UCSD-AML1 (cell line): ENCODE data around the gene CCDC33.
"Not testable (repeated sequence)": the region's sequence is repeated elsewhere in the genome, so short reads cannot be mapped to it uniquely, and the experiment has no call there.

Source experiments
- DNase-seq: peaks from one replicate; lab custom pipeline; 2025; ENCODE audit not compliant: unreplicated experiment; lab: John Stamatoyannopoulos, UW

CCDC33 gene

DNA sequence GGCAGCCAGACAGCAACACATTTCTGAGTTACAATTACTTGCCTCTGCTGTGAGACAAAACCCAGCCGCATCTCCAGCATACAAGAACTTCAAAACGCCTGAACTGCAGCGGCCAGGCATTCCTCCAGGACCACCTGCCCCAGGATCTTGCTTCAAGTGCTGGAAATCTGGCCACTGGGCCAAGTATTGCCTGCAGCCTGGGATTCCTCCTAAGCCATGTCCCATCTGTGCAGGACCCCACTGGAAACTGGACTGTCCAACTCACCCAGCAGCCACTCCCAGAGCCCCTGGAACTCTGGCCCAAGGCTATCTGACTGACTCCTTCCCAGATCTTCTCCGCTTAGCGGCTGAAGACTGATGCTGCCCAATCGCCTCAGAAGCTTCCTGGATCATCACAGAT is 119.9 kb downstream of the CCDC33 start:
- DNase-seq, result not testable (repeated sequence)

DNA sequence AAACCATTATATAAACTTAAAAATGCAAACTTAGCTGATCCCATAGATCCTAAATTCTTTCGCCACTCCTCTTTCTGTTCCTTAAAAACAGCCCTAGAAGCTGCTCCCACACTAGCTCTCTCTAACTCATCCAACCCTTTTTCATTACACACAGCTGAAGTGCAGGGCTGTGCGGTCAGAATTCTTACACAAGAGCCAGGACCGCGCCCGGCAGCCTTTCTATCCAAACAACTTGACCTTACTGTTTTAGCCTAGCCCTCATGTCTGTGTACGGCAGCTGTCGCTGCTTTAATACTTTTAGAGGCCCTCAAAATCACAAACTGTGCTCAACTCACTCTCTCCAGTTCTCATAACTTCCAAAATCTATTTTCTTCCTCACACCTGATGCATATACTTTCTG is 121.4 kb downstream of the CCDC33 start:
- not testable (repeated sequence) for DNase-seq

DNA sequence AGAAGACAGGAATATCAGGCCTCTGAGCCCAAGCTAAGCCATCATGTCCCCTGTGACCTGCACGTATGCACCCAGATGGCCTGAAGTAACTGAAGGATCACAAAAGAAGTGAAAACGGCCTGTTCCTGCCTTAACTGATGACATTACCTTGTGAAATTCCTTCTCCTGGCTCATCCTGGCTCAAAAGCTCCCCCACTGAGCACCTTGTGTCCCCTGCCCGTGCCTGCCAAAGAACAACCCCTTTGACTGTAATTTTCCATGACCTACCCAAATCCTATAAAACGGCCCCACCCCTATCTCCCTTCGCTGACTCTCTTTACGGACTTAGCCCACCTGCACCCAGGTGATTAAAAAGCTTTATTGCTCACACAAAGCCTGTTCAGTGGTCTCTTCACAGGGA is 123.2 kb downstream of the CCDC33 start:
- not testable (repeated sequence) for DNase-seq

DNA sequence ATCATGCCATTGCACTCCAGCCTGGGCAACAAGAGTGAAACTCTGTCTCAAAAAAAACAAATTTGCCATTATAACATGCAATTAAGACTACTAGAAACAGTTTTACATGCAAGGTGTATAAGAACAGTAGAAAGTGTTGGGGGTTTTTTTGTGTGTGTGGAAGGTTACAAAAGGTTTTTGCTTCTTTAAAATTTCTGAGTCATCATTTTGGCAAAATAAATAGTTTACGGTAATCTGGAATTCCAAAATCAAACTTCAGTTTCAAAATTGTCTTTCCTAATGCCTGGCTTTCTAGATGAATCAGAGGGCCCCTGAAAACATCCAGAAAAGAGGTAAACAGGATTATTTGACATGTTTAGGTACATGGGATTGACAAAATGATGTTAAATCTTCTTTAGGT is 124.7 kb downstream of the CCDC33 start:
- DNase-seq, result not testable (repeated sequence)

DNA sequence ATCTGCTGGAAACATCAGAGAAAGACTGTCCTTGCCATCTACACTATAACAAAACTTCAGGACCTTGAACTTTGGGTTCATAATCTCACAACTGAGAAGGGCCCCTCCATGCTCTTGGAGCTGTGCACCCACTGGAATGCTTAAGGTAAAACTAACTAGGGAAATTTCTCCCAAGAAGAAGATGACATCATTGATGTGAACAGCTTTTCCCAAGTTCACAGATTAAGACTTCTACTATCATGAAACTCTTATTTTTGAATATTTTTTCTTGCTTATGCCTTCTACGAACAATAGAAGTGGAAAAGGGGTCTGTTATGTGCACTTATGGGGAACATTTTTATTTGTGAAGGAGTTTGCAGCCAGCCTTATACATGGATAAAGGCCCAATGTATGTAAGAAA is 126.4 kb downstream of the CCDC33 start:
- DNase-seq, result no peak

DNA sequence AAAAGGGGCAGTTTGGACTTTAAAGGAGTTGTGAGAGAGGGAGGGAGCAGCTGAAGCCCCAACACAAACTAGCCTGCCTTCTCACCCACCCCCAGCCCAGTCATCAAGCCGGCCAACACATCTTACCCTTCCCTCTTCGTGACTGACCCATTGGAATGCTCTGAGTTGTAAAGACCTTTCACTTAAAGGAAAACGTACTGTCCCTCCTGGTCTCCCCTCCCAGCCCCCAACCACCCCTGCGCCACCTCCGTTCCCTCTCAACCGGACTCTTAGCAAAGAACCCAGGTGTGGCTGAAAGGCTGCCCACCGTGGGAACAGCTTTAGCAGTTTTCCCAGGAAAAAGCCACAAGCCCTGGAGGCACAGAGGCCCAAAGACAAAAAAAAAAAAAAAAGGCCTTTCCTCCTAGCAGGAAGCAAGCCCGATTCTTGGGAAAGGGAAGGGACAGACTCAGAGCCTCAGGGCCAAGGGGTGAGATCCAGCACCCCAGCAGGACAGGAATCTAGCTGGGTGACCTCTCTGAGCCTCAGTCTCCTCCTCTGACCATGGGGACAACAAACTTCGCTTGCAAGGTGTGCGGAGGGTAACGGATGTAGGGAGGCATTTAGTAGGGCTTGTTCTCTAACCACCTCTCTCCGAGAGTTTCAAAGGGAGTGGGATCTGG is 128.9 kb downstream of the CCDC33 start:
- no peak for DNase-seq

DNA sequence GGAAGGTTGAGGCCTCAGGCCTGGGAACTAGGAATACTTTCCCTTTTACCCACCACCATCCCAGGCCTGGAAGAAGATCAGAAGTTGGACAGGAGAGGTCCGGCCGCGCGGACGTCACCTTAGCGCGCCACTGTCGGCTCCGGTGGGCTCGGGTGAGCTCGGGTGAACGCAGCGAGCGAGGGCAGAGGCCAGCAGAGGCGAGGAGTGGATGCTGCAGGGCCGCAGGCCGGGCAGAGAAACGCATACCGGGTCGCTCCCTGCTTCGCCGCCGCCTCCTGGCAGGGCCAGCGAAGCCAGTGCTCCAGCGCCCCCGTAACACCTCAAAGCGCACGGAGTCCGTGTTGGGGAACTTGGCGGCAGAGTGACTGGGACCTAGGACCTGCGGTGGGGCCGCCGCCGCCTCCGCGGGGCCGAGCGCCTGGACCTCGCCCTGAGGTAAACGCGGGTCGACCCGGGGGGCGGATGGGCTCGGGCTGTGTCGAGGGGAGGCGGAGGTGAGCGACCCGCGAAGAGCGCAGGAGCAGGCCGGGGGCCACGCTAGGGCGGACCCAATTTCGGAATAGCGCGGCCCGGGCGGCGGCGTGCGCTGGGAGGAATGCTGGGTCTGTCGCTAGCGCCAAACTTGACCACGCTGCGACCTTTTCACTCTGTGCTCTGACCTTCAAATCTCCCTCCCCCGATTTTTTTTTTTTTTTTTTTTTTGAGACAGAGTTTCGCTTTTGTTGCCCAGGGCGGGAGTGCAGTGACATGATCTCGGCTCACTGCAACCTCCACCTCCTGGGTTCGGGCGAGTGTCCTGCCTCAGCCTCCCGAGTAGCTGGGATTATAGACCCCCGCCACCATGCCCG is 129.7 kb downstream of the CCDC33 start:
- no peak for DNase-seq

DNA sequence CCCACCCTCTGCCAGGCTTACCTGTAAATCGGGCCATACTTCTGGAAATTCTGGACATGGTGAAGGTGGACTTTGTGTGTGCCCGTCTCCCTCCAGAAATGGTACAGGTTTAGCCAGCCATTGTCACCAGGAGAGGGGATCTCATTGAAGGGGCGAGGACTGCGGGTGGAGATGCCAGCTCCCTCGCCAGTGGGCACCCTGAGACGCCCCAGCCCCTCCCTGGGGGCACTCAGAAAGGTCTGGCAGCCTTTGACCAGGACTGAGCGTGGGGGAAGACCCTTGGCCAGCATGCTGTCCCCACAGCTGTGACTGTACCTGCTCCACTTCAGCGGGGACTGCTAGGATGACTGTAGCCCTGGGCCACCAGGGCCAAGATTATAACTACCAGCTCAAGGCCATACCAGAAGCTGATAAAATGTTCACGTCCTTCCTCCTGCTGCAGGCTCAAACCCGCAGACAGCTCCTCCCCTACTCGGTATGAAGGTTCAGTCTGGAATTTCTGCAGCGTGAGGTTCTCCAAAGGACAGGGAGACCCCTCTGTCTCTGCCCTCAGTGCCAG is 131.2 kb downstream of the CCDC33 start, which contains the start of gene CYP11A1:
Gene CYP11A1, minus strand, starts transcription at position 351 of the 559 bp plus-strand sequence. Its CDS starts 61 bp downstream, at position 290.
- DNase-seq, result no peak

DNA sequence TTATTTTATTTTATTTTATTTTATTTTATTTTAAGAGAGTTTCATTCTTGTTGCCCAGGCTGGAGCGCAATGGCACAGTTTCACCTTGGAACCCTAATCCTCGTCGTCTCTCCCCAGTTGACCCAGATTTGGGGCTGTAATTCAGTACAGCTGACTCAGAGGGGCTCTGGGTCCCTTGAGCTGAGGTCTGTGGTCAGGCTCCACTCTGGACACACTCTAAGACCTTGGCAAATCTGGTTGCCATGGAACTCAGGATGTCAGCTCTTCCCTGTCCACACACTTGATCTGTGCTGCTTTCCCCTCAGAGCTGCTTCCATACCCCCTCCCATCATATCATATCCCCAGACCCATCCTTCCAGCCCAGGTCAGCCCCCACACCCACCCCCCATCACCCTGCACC is 132.0 kb downstream of the CCDC33 start:
- no peak for DNase-seq

DNA sequence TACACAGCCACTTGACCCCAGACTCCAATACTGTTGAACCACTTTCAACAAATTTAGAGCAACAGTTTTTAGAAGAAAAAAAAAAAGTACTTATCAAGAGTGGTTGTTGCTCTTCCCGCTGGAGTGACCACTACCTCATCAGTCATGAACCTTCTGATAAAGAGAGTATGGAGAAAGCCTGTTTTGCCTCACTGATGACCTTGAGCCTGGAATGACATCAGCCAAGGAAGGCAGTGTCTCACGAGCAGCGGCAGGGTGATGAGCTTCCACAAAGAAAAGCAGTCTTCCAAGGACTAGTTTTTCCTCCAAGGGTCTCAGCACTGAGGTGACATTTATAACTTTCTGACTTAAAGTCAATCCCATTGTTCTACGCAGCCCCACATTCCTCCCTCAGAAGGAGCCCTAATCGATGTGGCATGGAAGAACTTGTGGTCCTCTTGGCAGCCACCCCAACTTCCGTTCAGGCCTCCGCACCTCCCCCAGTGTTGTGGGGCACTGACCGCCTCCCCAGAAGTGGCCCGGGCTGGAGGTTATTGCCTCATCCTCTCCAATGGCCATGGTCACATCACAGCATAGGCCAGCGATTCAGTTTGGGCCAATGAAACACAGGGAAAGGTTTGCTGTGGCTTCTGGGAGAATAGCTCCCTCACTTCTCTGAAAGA is 133.1 kb downstream of the CCDC33 start:
- DNase-seq, result peak; percentile 43

DNA sequence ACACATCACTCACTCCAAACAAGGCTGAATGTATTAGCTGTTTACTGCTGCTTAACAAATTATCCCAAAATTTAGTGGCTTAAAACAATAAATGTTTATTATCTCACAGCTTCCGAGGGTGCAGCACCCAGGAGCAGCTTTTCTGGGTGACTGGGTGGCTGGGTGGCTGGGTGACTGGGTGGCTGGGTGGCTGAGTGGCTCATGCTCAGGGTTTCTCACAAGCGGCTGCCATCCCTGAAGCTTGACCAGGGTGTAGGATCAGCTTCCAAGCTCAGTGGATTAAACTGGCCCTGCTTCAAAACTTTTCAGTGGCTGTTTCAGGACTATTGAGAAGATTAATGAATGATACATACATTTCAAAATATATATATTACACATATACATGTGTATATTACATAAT is 133.6 kb downstream of the CCDC33 start:
- DNase-seq, result no peak

DNA sequence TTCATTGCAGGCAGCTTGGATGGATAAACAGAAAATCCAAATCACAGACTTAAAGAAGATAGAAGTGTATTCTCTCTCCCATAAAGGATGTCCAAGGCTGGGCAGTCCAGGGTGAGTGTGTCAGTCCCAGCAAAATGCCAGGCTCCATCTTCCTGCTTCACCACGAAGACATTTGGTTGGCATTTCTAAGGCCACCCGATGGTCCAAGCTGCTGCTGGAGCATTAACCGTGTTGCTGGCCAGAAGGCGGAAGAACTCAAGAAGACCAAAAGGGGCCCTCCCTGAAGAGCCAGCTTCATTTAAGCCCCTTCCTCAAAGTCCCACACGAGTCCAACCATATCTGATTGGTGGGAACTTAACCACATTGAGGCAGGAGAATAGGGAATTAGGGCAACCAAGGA is 134.3 kb downstream of the CCDC33 start:
- DNase-seq, result no peak

DNA sequence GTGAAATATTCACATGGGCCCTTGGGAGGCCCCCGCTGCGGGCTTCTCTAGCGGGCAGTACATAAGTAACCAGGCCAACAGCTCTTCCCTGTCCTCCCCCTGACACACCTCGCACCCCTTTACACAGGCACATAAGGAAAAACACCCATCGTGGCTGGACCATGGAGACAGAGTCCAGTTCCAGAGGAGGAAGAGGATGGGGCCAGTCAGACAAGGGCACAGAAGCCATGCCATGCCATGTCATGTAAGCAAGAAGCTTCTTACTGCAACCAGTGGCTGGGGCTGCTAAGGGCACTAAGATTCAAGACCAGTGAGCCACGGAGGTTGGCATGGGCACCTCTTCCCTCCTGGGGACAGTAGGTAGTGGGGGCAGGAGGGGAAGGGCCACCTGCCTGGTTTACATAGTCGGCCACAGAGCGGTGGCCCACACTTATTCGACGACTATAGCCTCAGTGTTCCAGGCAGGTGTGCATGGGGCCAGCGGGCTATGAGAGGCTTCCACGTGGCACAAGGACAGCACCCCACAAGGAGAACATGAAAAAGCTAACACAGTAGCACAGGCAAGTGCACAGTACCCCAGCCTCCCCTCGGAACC is 137.0 kb downstream of the CCDC33 start:
- DNase-seq, result no peak

DNA sequence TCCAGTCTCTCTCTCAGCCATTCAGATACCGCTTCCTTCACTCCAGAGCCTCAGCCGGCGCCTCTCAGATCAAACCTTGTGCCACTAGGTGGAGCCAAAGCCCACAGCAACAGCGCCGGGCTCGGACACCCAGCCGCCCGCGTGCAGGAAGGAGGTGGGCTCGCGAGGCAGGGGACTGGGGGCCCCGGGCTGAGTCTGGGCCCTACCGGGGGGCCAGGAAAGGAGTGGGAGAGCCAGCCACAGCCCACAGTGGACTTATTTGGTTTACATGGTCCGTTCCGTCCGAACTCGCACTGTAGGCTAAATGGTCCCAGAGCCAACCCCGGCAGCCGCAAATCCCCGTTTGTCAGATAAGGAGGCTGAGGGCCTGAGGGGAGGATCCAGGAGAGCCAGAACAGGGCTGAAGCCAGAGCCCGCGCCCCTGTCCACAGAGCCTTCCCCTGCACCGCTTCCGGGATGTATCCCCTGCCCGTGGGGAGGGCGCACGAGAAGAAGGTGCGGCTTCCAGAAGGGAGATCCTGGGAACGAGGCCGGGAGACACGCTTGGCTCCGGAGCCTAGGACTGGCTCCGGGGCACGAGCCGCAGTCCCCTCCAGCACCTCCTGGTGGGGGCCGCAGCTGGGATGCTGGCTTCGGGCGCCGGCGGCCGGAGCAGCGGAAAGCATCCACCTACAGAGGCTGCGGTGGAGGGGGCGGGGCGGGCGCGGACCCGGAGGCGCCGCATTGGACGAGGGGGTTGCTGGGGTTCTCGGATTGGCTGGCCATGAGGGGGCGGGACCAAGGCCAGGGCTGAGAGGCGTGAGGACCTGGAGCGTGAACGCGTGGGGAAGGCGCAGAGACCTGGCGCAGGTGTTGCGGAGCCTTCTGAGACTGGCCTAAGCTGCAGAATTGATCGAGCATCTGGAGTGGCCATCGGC is 137.9 kb downstream of the CCDC33 start:
- DNase-seq, result peak; percentile 89

DNA sequence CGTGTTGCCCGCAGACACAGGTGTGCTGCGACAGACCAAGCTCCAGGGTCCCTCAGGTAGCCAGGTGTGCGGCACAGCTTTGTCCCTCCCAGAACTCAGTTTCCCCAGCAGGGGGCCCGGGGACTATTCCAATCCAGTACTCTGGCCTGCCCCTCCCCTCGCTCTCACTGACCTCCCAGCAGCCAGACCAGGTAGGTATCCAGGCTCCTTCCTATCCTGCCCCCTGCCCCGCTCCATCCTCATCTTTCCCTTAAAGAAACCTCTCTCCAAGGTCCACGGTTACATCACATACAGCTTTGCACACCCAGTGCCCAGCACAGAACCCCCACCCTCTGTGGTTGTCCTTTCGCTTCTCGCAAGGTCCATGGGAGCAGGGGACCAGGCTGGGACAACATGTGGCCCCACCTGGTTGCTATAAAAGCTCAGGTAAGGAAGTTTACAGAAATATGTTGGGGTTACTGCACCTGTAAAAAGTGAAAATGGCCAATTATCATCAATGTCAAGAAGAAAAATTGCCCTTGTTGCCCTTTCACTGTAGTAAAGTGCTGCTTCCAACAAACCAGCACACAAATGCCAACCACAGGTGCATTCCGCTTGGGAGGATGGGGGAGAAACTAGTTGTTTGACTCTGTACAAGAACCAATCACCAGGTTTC is 138.6 kb downstream of the CCDC33 start:
- DNase-seq, result no peak

DNA sequence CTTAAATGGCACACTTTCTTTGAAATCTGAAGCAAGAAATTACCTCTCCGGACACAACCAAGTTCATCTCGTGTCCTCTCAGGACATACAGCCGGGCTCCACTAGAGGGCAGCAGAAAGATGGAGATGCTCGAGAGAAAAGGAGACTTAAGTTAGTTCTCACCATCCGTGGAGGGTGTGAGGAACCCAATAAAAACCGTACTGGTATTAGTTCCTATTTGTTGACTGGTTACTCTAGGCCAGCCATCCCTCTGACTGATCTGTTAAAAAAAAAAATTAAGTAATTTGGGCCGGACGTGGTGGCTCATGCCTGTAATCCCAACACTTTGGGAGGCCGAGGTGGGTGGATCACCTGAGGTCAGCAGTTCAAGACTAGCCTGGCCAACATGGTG is 139.2 kb downstream of the CCDC33 start:
- peak; percentile 78 for DNase-seq

DNA sequence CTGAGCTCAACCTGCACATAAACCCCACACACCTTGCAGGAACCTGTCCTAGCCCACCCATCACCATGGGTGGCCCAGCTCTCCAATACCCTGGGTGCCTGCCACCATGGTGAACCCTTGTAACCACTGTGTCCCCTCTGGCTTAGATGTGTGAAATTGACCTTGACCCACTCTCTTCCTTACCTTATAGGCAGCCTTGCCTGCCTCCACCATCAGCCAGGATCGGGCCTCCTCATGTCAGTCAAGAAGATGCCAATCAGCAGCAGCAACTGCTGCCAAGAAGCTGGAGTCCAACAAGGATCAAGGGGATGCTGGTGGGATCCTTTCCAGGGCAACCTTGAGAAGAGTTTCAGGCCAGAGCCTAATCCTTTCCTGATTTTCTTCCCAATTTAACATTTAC is 140.1 kb downstream of the CCDC33 start:
- no peak for DNase-seq

DNA sequence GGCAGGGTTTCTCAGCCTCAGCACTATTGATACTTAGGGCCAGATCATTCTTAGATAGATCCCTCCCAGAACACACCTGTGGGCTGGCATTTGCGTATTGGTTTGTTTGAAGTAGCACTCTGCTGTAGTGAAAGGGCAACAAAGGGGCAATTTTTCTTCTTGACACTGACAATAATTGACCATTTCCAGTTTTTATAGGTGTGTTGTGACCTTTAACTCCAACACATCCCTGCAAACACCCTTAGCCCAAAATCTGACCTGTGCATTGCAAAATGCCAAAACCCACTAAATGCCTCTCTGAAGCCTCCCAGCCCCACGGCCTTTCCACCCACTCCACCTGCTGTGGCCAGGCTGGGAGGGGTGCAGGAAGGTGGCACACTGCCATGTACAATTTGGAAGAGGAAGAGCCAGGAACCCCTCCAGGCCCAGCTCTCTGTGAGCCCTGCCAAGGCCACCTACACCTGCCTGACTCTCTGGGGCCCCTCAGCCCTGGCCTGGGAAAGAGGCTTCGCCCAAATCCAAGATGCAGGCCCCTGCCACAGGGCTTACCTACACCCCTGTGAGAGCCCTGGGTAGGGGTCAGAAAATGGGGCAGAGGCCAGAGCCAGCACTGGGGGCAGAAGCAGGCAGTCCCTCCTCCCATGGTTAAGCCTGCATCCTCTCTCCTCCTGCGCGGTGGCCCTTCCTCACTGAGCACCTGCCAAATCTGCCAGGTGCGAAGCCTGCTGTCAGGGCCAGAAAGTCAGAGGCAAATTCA is 140.9 kb downstream of the CCDC33 start:
- no peak for DNase-seq
